ENCODE results near the gene DUSP22.

Gene DUSP22

DNA sequence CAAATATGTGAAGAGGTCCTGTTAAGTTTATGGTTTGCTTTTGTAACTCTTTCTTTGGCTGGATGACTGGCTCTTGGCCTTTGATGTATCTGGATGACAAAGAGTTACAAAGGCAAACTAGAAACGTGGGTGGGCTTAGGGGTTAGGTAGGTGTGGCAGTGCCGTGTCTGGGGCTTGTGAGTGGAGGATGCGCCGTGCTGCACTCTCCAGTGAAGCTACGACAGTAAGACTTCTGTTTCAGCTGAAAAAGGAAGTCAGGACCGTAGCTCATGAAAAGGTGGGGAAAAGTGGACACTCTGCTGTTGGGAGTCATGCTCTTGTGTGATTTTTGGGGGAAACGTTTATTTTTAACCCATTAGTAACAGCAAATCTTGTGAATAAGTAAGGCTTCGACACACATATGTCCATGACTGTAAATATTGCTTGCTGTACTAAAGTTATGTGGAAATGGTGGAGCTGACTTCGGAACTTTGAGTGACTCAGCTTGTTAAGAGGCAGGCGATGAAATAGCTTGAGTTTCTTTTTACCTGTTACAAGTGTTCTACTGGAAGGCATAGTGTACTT is 45.6 kb downstream of the DUSP22 start:
- TF ChIP-seq SIN3A (IDR thresholded peaks at IDR 0.05; ENCODE audit: borderline replicate concordance, insufficient read depth, low read length) (no peak), FOXP2 (optimal IDR thresholded peaks at IDR 0.05; ENCODE audit: borderline replicate concordance, extremely low read depth, extremely low read length, insufficient read depth) (no peak), TAF1 (IDR thresholded peaks at IDR 0.05; ENCODE audit: borderline replicate concordance, insufficient read depth, low read length) (no peak), POLR2AphosphoS5 (IDR thresholded peaks at IDR 0.05; ENCODE audit: low read depth, low read length) (no peak)
- TF ChIP-seq, protein P1, sequence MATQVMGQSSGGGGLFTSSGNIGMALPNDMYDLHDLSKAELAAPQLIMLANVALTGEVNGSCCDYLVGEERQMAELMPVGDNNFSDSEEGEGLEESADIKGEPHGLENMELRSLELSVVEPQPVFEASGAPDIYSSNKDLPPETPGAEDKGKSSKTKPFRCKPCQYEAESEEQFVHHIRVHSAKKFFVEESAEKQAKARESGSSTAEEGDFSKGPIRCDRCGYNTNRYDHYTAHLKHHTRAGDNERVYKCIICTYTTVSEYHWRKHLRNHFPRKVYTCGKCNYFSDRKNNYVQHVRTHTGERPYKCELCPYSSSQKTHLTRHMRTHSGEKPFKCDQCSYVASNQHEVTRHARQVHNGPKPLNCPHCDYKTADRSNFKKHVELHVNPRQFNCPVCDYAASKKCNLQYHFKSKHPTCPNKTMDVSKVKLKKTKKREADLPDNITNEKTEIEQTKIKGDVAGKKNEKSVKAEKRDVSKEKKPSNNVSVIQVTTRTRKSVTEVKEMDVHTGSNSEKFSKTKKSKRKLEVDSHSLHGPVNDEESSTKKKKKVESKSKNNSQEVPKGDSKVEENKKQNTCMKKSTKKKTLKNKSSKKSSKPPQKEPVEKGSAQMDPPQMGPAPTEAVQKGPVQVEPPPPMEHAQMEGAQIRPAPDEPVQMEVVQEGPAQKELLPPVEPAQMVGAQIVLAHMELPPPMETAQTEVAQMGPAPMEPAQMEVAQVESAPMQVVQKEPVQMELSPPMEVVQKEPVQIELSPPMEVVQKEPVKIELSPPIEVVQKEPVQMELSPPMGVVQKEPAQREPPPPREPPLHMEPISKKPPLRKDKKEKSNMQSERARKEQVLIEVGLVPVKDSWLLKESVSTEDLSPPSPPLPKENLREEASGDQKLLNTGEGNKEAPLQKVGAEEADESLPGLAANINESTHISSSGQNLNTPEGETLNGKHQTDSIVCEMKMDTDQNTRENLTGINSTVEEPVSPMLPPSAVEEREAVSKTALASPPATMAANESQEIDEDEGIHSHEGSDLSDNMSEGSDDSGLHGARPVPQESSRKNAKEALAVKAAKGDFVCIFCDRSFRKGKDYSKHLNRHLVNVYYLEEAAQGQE (IDR thresholded peaks at IDR 0.05; ENCODE audit: insufficient read depth in 1 of 2, low read depth in 2 of 2, low read length in 2 of 2): no peak

DNA sequence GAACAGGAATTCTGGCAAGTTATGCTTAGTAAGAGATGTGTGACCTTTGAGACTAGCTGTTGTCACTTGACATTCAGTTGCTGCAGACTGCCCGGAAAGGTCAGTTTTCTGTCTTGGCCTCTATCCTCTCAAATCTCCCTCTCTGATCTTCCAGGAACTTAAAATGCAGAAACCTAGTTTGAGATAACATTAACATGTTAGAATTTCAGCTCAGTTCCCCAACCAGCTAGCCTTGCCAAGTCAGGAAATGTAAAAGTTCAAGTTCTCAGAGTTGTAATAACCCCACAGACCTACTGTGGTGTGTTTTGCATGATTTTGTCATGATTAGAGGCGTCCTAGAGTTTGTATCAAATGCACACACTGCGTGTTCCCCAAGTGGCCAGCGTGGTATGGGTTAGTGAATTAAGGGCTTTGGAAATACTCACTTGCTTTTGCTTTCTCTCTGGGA is 46.6 kb downstream of the DUSP22 start:
- TF ChIP-seq FOXP2 (optimal IDR thresholded peaks at IDR 0.05; ENCODE audit: borderline replicate concordance, extremely low read depth, extremely low read length, insufficient read depth): no peak
- no peak for TF ChIP-seq POLR2AphosphoS5 (IDR thresholded peaks at IDR 0.05; ENCODE audit: low read depth, low read length)
- no peak for TF ChIP-seq SIN3A (IDR thresholded peaks at IDR 0.05; ENCODE audit: borderline replicate concordance, insufficient read depth, low read length)
- TF ChIP-seq, protein P1 (IDR thresholded peaks at IDR 0.05; ENCODE audit: insufficient read depth in 1 of 2, low read depth in 2 of 2, low read length in 2 of 2): no peak
- TF ChIP-seq TAF1 (IDR thresholded peaks at IDR 0.05; ENCODE audit: borderline replicate concordance, insufficient read depth, low read length): no peak

DNA sequence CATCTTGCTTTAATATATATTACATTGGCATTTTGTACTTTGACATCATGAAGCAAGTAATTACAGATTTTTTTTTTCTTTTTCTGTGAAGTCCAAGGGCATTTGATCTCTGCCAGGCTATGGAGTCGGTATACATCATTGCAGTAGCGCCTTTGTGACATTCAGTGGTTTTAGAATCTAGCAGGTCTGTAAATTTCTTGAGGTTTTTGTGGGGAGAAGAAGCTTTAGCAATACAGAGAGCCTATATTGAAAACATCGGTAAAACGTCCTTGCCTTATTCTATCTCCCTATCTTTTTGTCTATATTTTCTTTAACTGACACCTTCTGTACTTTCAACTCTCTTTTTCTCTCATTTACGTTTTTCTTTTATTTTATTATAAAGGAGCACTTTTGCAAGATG is 47.2 kb downstream of the DUSP22 start:
- TF ChIP-seq FOXP2 (optimal IDR thresholded peaks at IDR 0.05; ENCODE audit: borderline replicate concordance, extremely low read depth, extremely low read length, insufficient read depth) (no peak), TAF1 (IDR thresholded peaks at IDR 0.05; ENCODE audit: borderline replicate concordance, insufficient read depth, low read length) (no peak), SIN3A (IDR thresholded peaks at IDR 0.05; ENCODE audit: borderline replicate concordance, insufficient read depth, low read length) (no peak), POLR2AphosphoS5 (IDR thresholded peaks at IDR 0.05; ENCODE audit: low read depth, low read length) (no peak)
- TF ChIP-seq, protein P1 (IDR thresholded peaks at IDR 0.05; ENCODE audit: insufficient read depth in 1 of 2, low read depth in 2 of 2, low read length in 2 of 2): no peak

DNA sequence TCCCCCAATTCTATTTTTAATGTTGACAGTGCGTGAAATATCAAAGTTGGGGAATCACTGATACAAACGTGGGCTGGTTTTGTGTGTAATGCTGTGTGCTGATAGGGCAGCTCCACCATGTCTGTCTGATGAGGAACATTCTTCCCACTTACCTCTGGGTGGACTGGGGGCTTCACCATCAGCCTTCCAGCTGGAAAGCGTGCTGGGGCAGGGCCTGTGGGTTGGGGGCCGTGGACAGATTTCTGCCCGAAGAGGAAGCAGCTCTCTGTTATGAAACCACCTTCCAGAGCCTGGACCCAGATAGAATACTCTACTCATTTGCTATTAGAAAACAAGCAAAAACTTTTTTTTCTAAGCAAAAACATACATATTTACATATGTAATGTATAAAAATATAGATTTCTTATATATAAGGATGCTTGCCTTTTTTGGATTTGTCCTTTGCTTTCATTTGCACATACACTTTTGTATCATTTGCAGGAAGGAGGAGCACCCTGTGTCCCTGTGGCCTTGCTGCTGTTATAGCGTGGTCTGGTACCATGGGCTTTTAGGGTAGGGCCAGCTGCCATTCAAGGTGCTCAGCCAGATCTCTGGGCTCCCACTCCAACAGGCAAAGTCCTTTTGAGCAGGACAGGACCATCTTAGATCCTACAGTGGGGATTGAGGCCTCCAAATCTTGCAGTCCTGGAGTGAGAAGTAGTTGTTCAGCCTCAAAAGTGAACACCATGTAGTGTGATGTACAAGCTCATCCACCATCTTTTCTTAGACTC is 48.1 kb downstream of the DUSP22 start:
- TF ChIP-seq POLR2AphosphoS5 (IDR thresholded peaks at IDR 0.05; ENCODE audit: low read depth, low read length): no peak

DNA sequence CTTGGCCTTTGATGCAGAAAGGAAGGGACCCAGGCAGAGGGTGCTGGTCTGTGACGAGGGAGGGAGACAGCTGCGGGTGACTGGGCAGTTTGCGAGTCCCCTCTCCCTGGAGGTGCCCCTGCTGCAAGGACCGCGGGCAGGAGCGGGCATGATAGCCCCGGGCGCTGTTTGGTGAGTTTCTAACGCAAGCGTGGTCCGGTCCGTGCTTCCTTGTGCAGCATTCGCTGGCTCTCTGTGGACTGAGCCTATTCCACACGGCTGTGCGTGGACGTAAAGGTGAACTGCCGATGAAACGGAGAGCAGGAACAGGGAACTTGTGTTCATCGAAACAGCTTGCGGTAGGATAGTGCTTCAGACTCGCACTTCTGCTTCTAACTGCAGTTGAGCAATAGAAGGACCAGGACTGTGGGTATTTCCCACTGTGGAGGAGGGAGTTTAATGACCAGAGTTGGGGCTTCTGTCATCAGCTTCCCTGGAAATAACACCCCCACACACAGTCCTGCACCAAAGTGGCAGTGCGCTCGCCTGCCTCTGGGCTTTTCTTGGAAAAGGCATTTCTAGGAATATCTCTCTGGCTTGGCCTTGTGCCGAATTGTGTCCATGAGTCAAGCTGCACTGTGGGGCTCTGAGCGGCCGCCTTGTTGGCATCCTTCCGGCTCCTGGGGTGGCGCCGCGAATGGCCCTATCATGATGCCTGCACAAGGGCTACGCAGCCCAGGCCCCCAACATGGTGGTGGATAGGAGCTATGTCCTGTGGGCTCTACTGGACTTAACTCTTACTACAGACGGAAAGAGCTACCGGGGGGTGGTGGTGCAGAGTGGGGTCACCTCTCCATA is 48.9 kb downstream of the DUSP22 start:
- TF ChIP-seq TAF1 (IDR thresholded peaks at IDR 0.05; ENCODE audit: borderline replicate concordance, insufficient read depth, low read length): no peak

Measured in PFSK-1 (cell line).